Tibial nerve (tissue), 4 donors: ENCODE results near the gene SLBP. TPM values are rescaled to one million over a fixed set of nuclear protein-coding genes. Genes with fewer than 3 reads are reported as not detected.

ENCODE experiments used
- DNase-seq, 2 donors: peaks; one replicate each; pipeline ENCODE4 v3.0.0-alpha.2; 2019; ENCODE audit warnings: low spot score in 2 of 2
- H3K27ac ChIP-seq, 4 donors: fragments of 200-600 bp; sonication (generic) in 3 of 4; one replicate each; pipeline ENCODE4 v1.5.1; 2017 to 2019; ENCODE audit warnings: mild to moderate bottlenecking in 1 of 4
- H3K27me3 ChIP-seq, 2 donors: fragments of 200-600 bp; sonication (generic) in 1 of 2; one replicate each; pipeline versions ENCODE4 v1.5.1 to v1.6.0; 2017 to 2019
- H3K36me3 ChIP-seq, 3 donors: fragments of 200-600 bp; sonication (generic); one replicate each; pipeline ENCODE4 v1.5.1; 2018 to 2019
- H3K4me1 ChIP-seq, 4 donors: fragments of 200-600 bp; sonication (generic) in 3 of 4; one replicate each; pipeline ENCODE4 v1.5.1; 2017 to 2019
- H3K4me3 ChIP-seq, 4 donors: fragments of 200-600 bp; sonication (generic) in 3 of 4; one replicate each; pipeline ENCODE4 v1.5.1; 2017 to 2019; ENCODE audit warnings: mild to moderate bottlenecking in 1 of 4, moderate library complexity in 1 of 4
- H3K9me3 ChIP-seq, 4 donors: fragments of 200-600 bp; sonication (generic) in 3 of 4; one replicate each; pipeline ENCODE4 v1.5.1; 2017 to 2019
- EP300 ChIP-seq, 2 donors: sonication (generic); formaldehyde crosslinking; IDR thresholded peaks; one replicate each; pipeline ENCODE4 v1.6.1; 2017; ENCODE audit warnings: antibody characterized with exemption in 2 of 2, mild to moderate bottlenecking in 1 of 2
- POLR2A ChIP-seq, 2 donors: fragments of 450-650 bp; IDR thresholded peaks; one replicate each; pipeline ENCODE4 v1.6.1; 2017; ENCODE audit warnings: antibody characterized with exemption in 2 of 2, mild to moderate bottlenecking in 2 of 2, moderate library complexity in 2 of 2
- WGBS, 2 donors: methylation state at CpG; one replicate each; pipeline ENCODE4 v1.1.5; 2018; 5-methylcytosine and 5-hydroxymethylcytosine counted together
- total RNA-seq, 4 donors: library from RNA; depleted of rRNA; stranded (reverse); fragments of >200 nt; gene quantifications; one replicate each; pipeline ENCODE4 v1.1.0, GENCODE V29; 2016
- TF ChIP-seq, protein P1 (sequence below), 5 experiments: fragments of 200-600 bp in 3 of 5; fragments of 450-650 bp in 2 of 5; sonication (generic) in 3 of 5; IDR thresholded peaks; one replicate each; pipeline ENCODE4 v1.5.1; 2016 to 2019; ENCODE audit warnings: antibody characterized with exemption in 5 of 5, mild to moderate bottlenecking in 3 of 5, moderate library complexity in 2 of 5

Gene SLBP
- total RNA-seq, 4 donors from 2014 or later, result 41.7 to 55.9 (median 53.5) TPM

GRCh38 chr4:1664141-1664540 lies 48.0 kb downstream of the SLBP start:
- DNase-seq, result no peak
- Histone ChIP-seq H3K4me3 (no peak overlapping the region), H3K4me1 (no peaks in the 10 kb centered on the region), H3K27me3 (no peaks in the 10 kb centered on the region), H3K36me3 (peaks cover 0 to 6% (median 0%) of the 10 kb centered on the region in 3 donors), H3K27ac (no peak overlapping the region), H3K9me3 (no peaks in the 10 kb centered on the region)
- 81 to 85% methylated on average over 8 of the region's 8 CpGs for WGBS, 2 donors
- TF ChIP-seq POLR2A (IDR thresholded peaks at IDR 0.05) (no peak), EP300 (IDR thresholded peaks at IDR 0.05) (no peak)
- TF ChIP-seq, protein P1, sequence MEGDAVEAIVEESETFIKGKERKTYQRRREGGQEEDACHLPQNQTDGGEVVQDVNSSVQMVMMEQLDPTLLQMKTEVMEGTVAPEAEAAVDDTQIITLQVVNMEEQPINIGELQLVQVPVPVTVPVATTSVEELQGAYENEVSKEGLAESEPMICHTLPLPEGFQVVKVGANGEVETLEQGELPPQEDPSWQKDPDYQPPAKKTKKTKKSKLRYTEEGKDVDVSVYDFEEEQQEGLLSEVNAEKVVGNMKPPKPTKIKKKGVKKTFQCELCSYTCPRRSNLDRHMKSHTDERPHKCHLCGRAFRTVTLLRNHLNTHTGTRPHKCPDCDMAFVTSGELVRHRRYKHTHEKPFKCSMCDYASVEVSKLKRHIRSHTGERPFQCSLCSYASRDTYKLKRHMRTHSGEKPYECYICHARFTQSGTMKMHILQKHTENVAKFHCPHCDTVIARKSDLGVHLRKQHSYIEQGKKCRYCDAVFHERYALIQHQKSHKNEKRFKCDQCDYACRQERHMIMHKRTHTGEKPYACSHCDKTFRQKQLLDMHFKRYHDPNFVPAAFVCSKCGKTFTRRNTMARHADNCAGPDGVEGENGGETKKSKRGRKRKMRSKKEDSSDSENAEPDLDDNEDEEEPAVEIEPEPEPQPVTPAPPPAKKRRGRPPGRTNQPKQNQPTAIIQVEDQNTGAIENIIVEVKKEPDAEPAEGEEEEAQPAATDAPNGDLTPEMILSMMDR (IDR thresholded peaks at IDR 0.05), result no peak

DNA sequence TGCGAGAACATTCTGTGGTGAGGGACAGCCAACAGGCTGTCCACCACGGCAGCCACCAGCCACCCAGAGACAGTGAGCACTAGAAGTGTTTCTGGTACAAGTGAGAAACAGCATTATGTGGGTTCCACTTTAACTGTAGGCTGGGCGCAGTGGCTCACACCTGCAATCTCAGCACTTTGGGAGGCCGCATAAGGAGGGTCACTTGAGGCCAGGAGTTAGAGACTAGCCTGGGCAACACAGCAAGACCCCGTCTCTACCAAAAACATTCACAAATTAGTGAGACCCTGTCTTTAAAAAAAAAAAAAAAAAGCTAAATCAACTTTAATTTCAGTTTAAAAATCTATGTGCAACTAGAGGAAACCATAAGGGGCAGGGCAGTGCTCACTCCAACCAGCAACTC lies 48.6 kb downstream of the SLBP start:
- no peaks in the 10 kb centered on the region for H3K27me3 ChIP-seq
- 94% methylated on average over 5 of the region's 5 CpGs for WGBS, 2 donors

DNA sequence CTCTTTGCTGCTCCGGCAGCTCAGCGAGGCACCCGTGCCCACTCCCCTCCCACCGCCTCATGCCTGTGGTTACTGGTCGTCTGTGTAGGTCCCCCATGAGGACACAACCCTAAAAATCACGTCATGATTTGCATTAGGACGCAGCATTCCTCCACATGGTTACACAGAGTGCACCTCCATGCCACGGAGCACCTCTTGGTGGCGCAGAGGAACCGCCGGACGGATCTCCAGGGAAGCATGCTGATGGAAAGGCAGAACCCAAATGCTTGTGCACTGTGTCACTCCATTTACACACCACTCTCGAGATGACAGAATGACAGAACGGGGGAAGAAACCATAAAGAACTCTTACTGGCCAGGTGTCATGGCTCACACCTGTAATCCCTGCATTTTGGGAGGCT lies 50.4 kb downstream of the SLBP start:
- 84 to 90% methylated on average over 14 of the region's 14 CpGs for WGBS, 2 donors

More for the DNA sequence above, 48.6 kb downstream of the SLBP start:
- TF ChIP-seq, protein P1 (IDR thresholded peaks at IDR 0.05), result no peak
- TF ChIP-seq EP300 (IDR thresholded peaks at IDR 0.05) (no peak), POLR2A (IDR thresholded peaks at IDR 0.05) (no peak)
- DNase-seq, result no peak
- Histone ChIP-seq H3K4me3 (no peak overlapping the region), H3K27ac (no peak overlapping the region), H3K36me3 (peaks cover 0 to 7% (median 0%) of the 10 kb centered on the region in 3 donors), H3K9me3 (no peaks in the 10 kb centered on the region), H3K4me1 (no peaks in the 10 kb centered on the region)

GRCh38 chr4:1660948-1661677 lies 51.0 kb downstream of the SLBP start:
- no peaks in the 10 kb centered on the region for H3K4me1 ChIP-seq

More for the DNA sequence above, 50.4 kb downstream of the SLBP start:
- Histone ChIP-seq H3K36me3 (peaks cover 0 to 9% (median 0%) of the 10 kb centered on the region in 3 donors), H3K4me1 (no peaks in the 10 kb centered on the region), H3K27ac (no peak overlapping the region), H3K4me3 (no peak overlapping the region), H3K27me3 (no peaks in the 10 kb centered on the region), H3K9me3 (no peaks in the 10 kb centered on the region)
- TF ChIP-seq, protein P1 (IDR thresholded peaks at IDR 0.05), result no peak
- TF ChIP-seq POLR2A (IDR thresholded peaks at IDR 0.05), result no peak
- no peak for DNase-seq

More at GRCh38 chr4:1660948-1661677, 51.0 kb downstream of the SLBP start:
- 65 to 74% methylated on average over 25 of the region's 25 CpGs for WGBS, 2 donors
- no peak for TF ChIP-seq EP300 (IDR thresholded peaks at IDR 0.05)
- no peak for TF ChIP-seq POLR2A (IDR thresholded peaks at IDR 0.05)
- TF ChIP-seq, protein P1 (IDR thresholded peaks at IDR 0.05), result no peak
- H3K27me3 ChIP-seq, result no peaks in the 10 kb centered on the region
- H3K4me3 ChIP-seq, result no peak overlapping the region
- no peak for DNase-seq
- H3K36me3 ChIP-seq, result peaks cover 0 to 15% (median 0%) of the 10 kb centered on the region in 3 donors
- H3K27ac ChIP-seq, result no peak overlapping the region
- no peaks in the 10 kb centered on the region for H3K9me3 ChIP-seq
